BJ (cell line): Measurements from ENCODE around the gene DOCK6. TPM values are rescaled to one million over a fixed set of nuclear protein-coding genes. Genes with fewer than 3 reads are reported as not detected.

Experiments used
- CTCF ChIA-PET: fragments of 350-600 bp; formaldehyde crosslinking; extraction: SDS; loops from one replicate; lab custom pipeline; 2021; ENCODE audit warnings: antibody characterized with exemption, inconsistent platforms; lab: Yijun Ruan, JAX
- POLR2A ChIA-PET: fragments of 300-600 bp; sonication (Branson Sonifier 250); formaldehyde crosslinking; extraction: SDS; loops from one replicate; lab custom pipeline; 2021; ENCODE audit warnings: antibody characterized with exemption; lab: Charles Lee
- DNase-seq: peaks from one replicate; pipeline ENCODE4 v3.0.0-alpha.2; 2011; ENCODE audit warnings: low read depth
- H3K27me3 ChIP-seq: 2 replicates; pipeline ENCODE4 v1.6.0; 2011; ENCODE audit warnings: low read length; ENCODE audit not compliant: control insufficient read depth, insufficient read depth
- H3K36me3 ChIP-seq: 2 replicates; pipeline ENCODE4 v1.5.1; 2011; ENCODE audit warnings: low read length; ENCODE audit not compliant: control insufficient read depth, insufficient read depth
- H3K4me3 ChIP-seq: 2 replicates; pipeline ENCODE4 v1.5.1; 2011; ENCODE audit warnings: low read depth, mild to moderate bottlenecking, control low read depth, low read length
- polyA plus RNA-seq: library from polyadenylated mRNA; depleted of rRNA; stranded (reverse); fragments of >200 nt; gene quantifications from 2 replicates; pipeline ENCODE4 v1.2.3, GENCODE V29; 2011
- TF ChIP-seq, protein P1 (sequence below): IDR thresholded peaks from 2 replicates; pipeline ENCODE4 v1.5.1; 2011; ENCODE audit warnings: low read depth, mild to moderate bottlenecking, control low read depth, inconsistent platforms, low read length, moderate library complexity; ENCODE audit not compliant: insufficient read depth

The DOCK6 gene
- polyA plus RNA-seq, 1 experiment: 15.2 TPM

DNA sequence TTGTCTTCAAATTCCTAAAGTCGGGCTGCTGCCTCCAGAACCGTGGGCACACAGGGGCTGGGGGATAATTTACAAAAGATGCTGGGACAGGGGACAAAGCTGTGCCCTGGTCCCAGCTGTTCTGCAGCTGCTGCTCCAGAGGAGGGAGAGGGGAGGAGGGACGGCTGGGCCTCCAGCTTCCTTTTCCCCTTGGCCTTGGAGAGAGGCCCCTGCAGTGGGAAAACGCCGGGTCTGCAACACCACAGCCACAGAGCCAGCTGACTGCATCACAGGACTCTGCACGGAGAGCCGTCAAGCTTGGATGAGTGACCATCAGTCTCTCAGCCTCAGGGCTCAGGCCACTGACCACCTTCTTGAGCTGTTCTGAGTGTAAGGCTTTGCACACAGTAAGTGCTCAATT is 6.1 kb downstream of the DOCK6 start:
- no peak overlapping the region for H3K4me3 ChIP-seq
- ChIA-PET CTCF (interaction anchor here (0.8 to 3.6 kb wide), 3 partner anchors 13 to 227 kb away, joined by 3 to 26 read pairs (median 8); no protein-coding TSS in a partner anchor), POLR2A (interaction anchor here (0.6 kb wide), 1 partner anchor 23 kb away, joined by 7 read pairs; no protein-coding TSS in a partner anchor)
- DNase-seq: no peak
- TF ChIP-seq, protein P1, sequence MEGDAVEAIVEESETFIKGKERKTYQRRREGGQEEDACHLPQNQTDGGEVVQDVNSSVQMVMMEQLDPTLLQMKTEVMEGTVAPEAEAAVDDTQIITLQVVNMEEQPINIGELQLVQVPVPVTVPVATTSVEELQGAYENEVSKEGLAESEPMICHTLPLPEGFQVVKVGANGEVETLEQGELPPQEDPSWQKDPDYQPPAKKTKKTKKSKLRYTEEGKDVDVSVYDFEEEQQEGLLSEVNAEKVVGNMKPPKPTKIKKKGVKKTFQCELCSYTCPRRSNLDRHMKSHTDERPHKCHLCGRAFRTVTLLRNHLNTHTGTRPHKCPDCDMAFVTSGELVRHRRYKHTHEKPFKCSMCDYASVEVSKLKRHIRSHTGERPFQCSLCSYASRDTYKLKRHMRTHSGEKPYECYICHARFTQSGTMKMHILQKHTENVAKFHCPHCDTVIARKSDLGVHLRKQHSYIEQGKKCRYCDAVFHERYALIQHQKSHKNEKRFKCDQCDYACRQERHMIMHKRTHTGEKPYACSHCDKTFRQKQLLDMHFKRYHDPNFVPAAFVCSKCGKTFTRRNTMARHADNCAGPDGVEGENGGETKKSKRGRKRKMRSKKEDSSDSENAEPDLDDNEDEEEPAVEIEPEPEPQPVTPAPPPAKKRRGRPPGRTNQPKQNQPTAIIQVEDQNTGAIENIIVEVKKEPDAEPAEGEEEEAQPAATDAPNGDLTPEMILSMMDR: no peak
- H3K27me3 ChIP-seq: no peaks in the 10 kb centered on the region
- H3K36me3 ChIP-seq: peaks cover 5% of the 10 kb centered on the region

DNA sequence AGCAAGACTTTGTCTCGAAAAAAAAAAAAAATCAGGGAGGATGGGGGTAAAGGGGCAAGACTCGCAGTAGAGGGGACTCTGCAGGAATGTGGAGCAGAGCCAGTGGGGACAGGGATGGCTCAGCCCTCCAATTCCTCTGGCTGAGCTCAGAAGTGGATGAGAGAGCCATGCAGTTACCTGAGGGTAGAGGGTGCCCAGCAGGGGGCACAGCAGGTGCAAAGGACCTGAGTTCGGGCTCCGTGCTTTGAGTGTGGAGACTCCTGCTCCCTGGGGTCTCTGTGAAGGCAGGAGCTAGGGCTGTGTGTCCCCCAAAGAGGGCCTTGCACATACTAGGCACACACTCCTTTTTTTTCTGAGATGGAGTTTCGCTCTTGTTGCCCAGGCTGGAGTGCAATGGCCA is 7.7 kb downstream of the DOCK6 start:
- Histone ChIP-seq H3K27me3 (no peaks in the 10 kb centered on the region), H3K36me3 (peaks cover 10% of the 10 kb centered on the region), H3K4me3 (no peak overlapping the region)
- POLR2A ChIA-PET: no interaction called here
- TF ChIP-seq, protein P1: no peak
- CTCF ChIA-PET: interaction anchor here (0.6 to 3.6 kb wide), 3 partner anchors 12 to 1338 kb away, joined by 3 to 26 read pairs (median 8); no protein-coding TSS in a partner anchor
- DNase-seq: no peak

- CTCF ChIA-PET: interaction anchor here (0.8 kb wide), 1 partner anchor 9 kb away, joined by 3 read pairs; no protein-coding TSS in a partner anchor
Measured at GRCh38 chr19:11252665-11253355, 9.5 kb downstream of the DOCK6 start.

GRCh38 chr19:11251650-11252314 is 10.5 kb downstream of the DOCK6 start:
- ChIA-PET CTCF (interaction anchor here (1.4 kb wide), 1 partner anchor 231 kb away, joined by 4 read pairs; no protein-coding TSS in a partner anchor), POLR2A (no interaction called here)
- no peak for DNase-seq
- Histone ChIP-seq H3K36me3 (peaks cover 16% of the 10 kb centered on the region), H3K27me3 (no peaks in the 10 kb centered on the region), H3K4me3 (no peak overlapping the region)
- TF ChIP-seq, protein P1: no peak

More at GRCh38 chr19:11252665-11253355, 9.5 kb downstream of the DOCK6 start:
- H3K4me3 ChIP-seq: no peak overlapping the region
- H3K27me3 ChIP-seq: no peaks in the 10 kb centered on the region
- POLR2A ChIA-PET: interaction anchor here (0.6 kb wide), 1 partner anchor 85 kb away, joined by 12 read pairs; no protein-coding TSS in a partner anchor
- DNase-seq: no peak
- TF ChIP-seq, protein P1: no peak
- peaks cover 14% of the 10 kb centered on the region for H3K36me3 ChIP-seq

- TF ChIP-seq, protein P1: no peak
- POLR2A ChIA-PET: no interaction called here
- CTCF ChIA-PET: interaction anchor here (1.4 kb wide), 1 partner anchor 231 kb away, joined by 4 read pairs; no protein-coding TSS in a partner anchor
- peaks cover 16% of the 10 kb centered on the region for H3K36me3 ChIP-seq
- no peaks in the 10 kb centered on the region for H3K27me3 ChIP-seq
- no peak overlapping the region for H3K4me3 ChIP-seq
- no peak for DNase-seq
Measured at GRCh38 chr19:11251217-11251616, 11.1 kb downstream of the DOCK6 start.
